Adrenal gland (tissue), 12 donors: Measurements from ENCODE around the gene PPP2R2D. TPM values are rescaled to one million over a fixed set of nuclear protein-coding genes. Genes with fewer than 3 reads are reported as not detected.

Experiments used
- DNase-seq, 7 donors: peaks; one replicate each; pipeline ENCODE4 v3.0.0-alpha.2; 2019 to 2020
- H3K27ac ChIP-seq, 5 donors: fragments of 200-600 bp; sonication (generic) in 4 of 5; 1 replicate in 3 of 5; 2 replicates in 2 of 5; pipeline versions ENCODE4 v1.5.1 to v1.8.0; 2016 to 2020; ENCODE audit warnings: mild to moderate bottlenecking in 1 of 5
- H3K27me3 ChIP-seq: fragments of 200-600 bp; 2 replicates; pipeline ENCODE4 v1.8.0; 2021
- H3K36me3 ChIP-seq, 2 donors: fragments of 200-600 bp; replicated peaks in 1 of 2; 1 replicate in 1 of 2; 2 replicates in 1 of 2; pipeline versions ENCODE4 v1.5.1 to v1.8.0; 2018 to 2022
- H3K4me1 ChIP-seq, 2 donors: fragments of 200-600 bp; replicated peaks in 1 of 2; 1 replicate in 1 of 2; 2 replicates in 1 of 2; pipeline versions ENCODE4 v1.5.1 to v1.8.0; 2018 to 2021
- H3K4me3 ChIP-seq, 4 donors: fragments of 200-600 bp; sonication (generic) in 3 of 4; one replicate each; pipeline ENCODE4 v1.5.1; 2016 to 2018
- H3K9me3 ChIP-seq, 3 donors: fragments of 200-600 bp; sonication (generic) in 1 of 3; replicated peaks in 1 of 3; 1 replicate in 2 of 3; 2 replicates in 1 of 3; pipeline versions ENCODE4 v1.5.1 to v1.8.0; 2016 to 2021
- CTCF ChIP-seq, 6 experiments: fragments of 450-650 bp in 4 of 6; fragments of 200-600 bp in 2 of 6; sonication (generic) in 1 of 6; IDR thresholded peaks; 1 replicate in 5 of 6; 2 replicates in 1 of 6; pipeline versions ENCODE4 v1.5.1 to v1.8.0; 2016 to 2021; ENCODE audit warnings: antibody characterized with exemption in 6 of 6, mild to moderate bottlenecking in 2 of 6, moderate library complexity in 1 of 6
- POLR2A ChIP-seq, 2 donors: fragments of 450-650 bp; IDR thresholded peaks; one replicate each; pipeline ENCODE4 v1.6.1; 2017; ENCODE audit warnings: antibody characterized with exemption in 2 of 2, mild to moderate bottlenecking in 2 of 2, moderate library complexity in 1 of 2
- WGBS, 4 donors: extraction: QIAGEN DNeasy Blood & Tissue Kit in 2 of 4; methylation state at CpG; one replicate each; pipeline versions ENCODE4 v1.1.5 to v1.1.7; 2013 to 2017; 5-methylcytosine and 5-hydroxymethylcytosine counted together
- intact Hi-C, 2 donors: fragments of 100-400 bp; cut with DNase I; formaldehyde crosslinking; loops; one replicate each; pipeline versions ENCODE4 v1.14.1 to v1.15.0; 2022 to 2023
- polyA plus RNA-seq, 3 donors: library from polyadenylated mRNA; stranded (reverse); fragments of 200-250 nt in 2 of 3; fragments of 350-450 nt in 1 of 3; fragmentation: Illumina TruSeq in 1 of 3; extraction: RNeasy Lipid Tissue Mini Kit (QIAGEN cat#74804) in 1 of 3; gene quantifications; one replicate each; pipeline ENCODE4 v1.2.3, GENCODE V29; 2013 to 2014
- total RNA-seq, 9 donors: library from RNA; depleted of rRNA in 4 of 9; stranded (reverse); fragments of >200 nt in 4 of 9; fragments of 120-200 nt in 1 of 9; fragmentation: NEBNext Ultra II Directional in 1 of 9; extraction: Animal tissue kit (Norgen Biotek cat#: 25700) in 1 of 9; gene quantifications; one replicate each; pipeline versions ENCODE4 v1.1.0 to v1.2.4, GENCODE V29; 2013 to 2023
- donor health status: healthy with polysubstance abuse.
- donor health status: Bipolar disorder and iron deficiency.
- donor health status: DM: yes; HTN: yes; CAD: no.
- donor health status: DM: no; HTN: no; CAD: no.
- donor health status: DM: no; HTN: no; CAD: no.
- donor health status: DM: yes; HTN: yes; CAD: no.

PPP2R2D gene
- total and polyA plus RNA-seq, 12 donors, result 37.8 to 83.2 (median 58.9) TPM

GRCh38 chr10:131996466-131997365 is 95.9 kb downstream of the PPP2R2D start:
- TF ChIP-seq CTCF (IDR thresholded peaks at IDR 0.05) (no peak), POLR2A (IDR thresholded peaks at IDR 0.05) (no peak)
- DNase-seq, result no peak
- H3K9me3 ChIP-seq, result no peaks in the 10 kb centered on the region
- no peak overlapping the region for H3K4me3 ChIP-seq
- intact Hi-C loops, result no loop called here
- 78 to 83% (median 79%) methylated on average over 15 to 16 of the region's 16 CpGs for WGBS, 4 donors
- H3K27ac ChIP-seq, result peak overlapping the region in 4 of 5 donors; percentile 71 to 90 (median 81)
- H3K27me3 ChIP-seq, result no peaks in the 10 kb centered on the region
- no peaks in the 10 kb centered on the region for H3K36me3 ChIP-seq
- H3K4me1 ChIP-seq, result peaks cover 18% of the 10 kb centered on the region in 2 donors

DNA sequence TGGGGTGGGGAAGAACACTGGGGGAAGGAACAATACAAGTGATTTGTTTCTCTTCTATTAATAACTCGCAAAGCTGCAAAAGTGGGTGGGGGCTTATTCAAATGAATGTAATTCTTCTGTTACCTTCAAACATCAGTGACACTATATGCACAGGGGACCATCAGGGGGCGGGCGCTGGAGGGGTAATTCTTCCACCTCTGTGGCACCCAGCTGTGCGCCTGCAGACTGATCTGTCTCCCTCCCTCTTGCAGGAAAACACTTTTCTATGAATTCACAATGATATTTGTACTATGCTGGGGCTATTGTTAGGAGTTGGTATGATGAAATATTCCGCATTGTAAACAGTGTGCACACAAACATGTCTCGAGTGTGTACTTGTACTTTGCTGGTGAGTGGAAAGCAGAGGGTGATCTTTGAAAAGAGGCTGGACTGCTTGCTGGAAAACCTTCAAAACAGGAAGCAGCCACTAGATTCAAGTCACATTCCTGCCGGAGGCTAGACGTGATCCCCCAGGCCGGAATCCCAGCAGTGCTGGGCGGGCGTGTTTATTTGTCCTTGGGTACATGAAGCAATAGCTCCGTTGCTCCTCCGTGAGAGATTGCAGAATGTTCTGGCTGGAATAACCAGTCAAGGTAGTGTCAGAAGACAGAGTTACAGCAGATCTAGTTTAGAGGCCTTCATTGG is 96.7 kb downstream of the PPP2R2D start:
- intact Hi-C loops, result no loop called here
- no peaks in the 10 kb centered on the region for H3K9me3 ChIP-seq
- H3K27ac ChIP-seq, result peak overlapping the region; percentile 49 to 90 (median 75)
- DNase-seq, result peak; percentile 77 to 95 (median 93)
- no peak overlapping the region for H3K4me3 ChIP-seq
- 19 to 31% (median 28%) methylated on average over 13 of the region's 13 CpGs for whole genome bisulfite sequencing, 4 donors
- H3K4me1 ChIP-seq, result peaks cover 18% of the 10 kb centered on the region in 2 donors
- H3K36me3 ChIP-seq, result no peaks in the 10 kb centered on the region
- no peaks in the 10 kb centered on the region for H3K27me3 ChIP-seq
- no peak for TF ChIP-seq CTCF (IDR thresholded peaks at IDR 0.05)
- TF ChIP-seq POLR2A (IDR thresholded peaks at IDR 0.05), result peak in 1 of 2 donors; percentile 65

DNA sequence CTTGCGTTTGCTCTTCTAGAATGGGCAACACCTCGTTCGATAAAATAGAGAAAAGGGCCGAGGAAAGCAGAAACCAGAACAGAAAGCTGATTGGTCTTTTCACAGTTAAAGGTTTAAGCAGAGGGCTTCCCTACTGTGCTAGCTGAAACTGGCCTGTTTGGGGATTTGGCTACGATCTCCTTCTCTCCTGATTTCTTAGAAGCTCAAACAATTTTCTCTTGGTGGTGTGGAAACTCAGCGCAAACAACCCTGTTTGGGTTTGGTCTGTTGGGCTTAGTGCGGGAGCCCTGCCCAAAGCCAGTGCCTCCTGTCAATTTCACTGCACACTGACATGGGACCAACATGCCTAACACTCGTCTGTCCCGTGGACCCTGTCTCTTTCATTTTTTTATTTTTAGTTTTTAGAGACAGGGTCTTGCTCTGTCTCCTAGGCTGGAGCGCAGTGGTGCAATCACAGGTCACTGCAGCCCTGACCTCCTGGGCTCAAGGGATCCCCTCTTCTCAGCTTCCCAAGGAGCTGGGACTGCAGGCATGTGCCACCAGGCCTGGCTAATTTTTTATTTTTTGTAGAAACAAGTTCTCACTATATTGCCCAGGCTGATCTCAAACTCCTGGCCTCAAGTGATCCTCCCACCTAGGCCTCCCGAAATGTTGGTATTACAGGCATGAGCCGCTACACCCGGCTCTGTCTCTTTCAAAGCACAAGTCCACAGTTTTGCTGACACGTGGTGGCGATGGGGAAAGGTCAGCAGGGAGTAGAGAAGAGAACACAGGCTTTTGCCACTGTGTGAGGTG is 97.4 kb downstream of the PPP2R2D start:
- H3K9me3 ChIP-seq, result no peaks in the 10 kb centered on the region
- 61 to 66% (median 65%) methylated on average over 15 of the region's 15 CpGs for WGBS, 4 donors
- H3K27me3 ChIP-seq, result no peaks in the 10 kb centered on the region
- intact Hi-C loops, result no loop called here
- no peaks in the 10 kb centered on the region for H3K36me3 ChIP-seq
- TF ChIP-seq CTCF (IDR thresholded peaks at IDR 0.05) (no peak), POLR2A (IDR thresholded peaks at IDR 0.05) (peak in 1 of 2 donors; percentile 37)
- peaks cover 18% of the 10 kb centered on the region in 2 donors for H3K4me1 ChIP-seq
- H3K27ac ChIP-seq, result peak overlapping the region; percentile 49 to 90 (median 75)
- DNase-seq, result no peak
- H3K4me3 ChIP-seq, result no peak overlapping the region
